ENCODE results near the gene TMED1. TPM values are rescaled to one million over a fixed set of nuclear protein-coding genes. Genes with fewer than 3 reads are reported as not detected.

The TMED1 gene
- total and polyA plus RNA-seq, 9 of the 15 experiments (the other 6 are each of a cell fraction or from before 2014, with no cell fraction given): 0.86 to 30.2 (median 23.5) TPM

GRCh38 chr19:10835754-10836478 lies at the start of gene TMED1 (continued):
- TF ChIP-seq MTA3 (IDR thresholded peaks at IDR 0.05; ENCODE audit: borderline replicate concordance) (no peak), ESRRA (IDR thresholded peaks at IDR 0.05; ENCODE audit: borderline replicate concordance, low read depth) (peak; percentile 40), GTF2E2 (tag; IDR thresholded peaks at IDR 0.05) (no peak), ZNF212 (CRISPR knock-in tag; IDR thresholded peaks at IDR 0.05) (no peak), SLC30A9 (CRISPR knock-in tag; IDR thresholded peaks at IDR 0.05) (no peak), ERF (CRISPR knock-in tag; IDR thresholded peaks at IDR 0.05) (0 out of 2 replicates have a peak, but pooled peaks have one; percentile 10), XRCC4 (IDR thresholded peaks at IDR 0.05; ENCODE audit: extremely low read depth, insufficient read depth, insufficient read length) (no peak), ZNF165 (CRISPR knock-in tag; IDR thresholded peaks at IDR 0.05; ENCODE audit: borderline replicate concordance) (no peak), ZBTB5 (IDR thresholded peaks at IDR 0.05) (no peak), FIP1L1 (IDR thresholded peaks at IDR 0.05; ENCODE audit: low read depth, low read length, poor library complexity, severe bottlenecking) (peak; percentile 87), DPF2 (IDR thresholded peaks at IDR 0.05) (no peak), GTF3C2 (IDR thresholded peaks at IDR 0.05; ENCODE audit: borderline replicate concordance, extremely low read depth, insufficient read length) (no peak), HBP1 (CRISPR knock-in tag; IDR thresholded peaks at IDR 0.05) (no peak), HNRNPK (IDR thresholded peaks at IDR 0.05; ENCODE audit: low read depth, low read length, poor library complexity, severe bottlenecking) (no peak), RFX7 (CRISPR knock-in tag; IDR thresholded peaks at IDR 0.05) (no peak), ZNF23 (CRISPR knock-in tag; IDR thresholded peaks at IDR 0.05) (0 out of 2 replicates have a peak, but pooled peaks have one; percentile 56), NCOR1 (IDR thresholded peaks at IDR 0.05) (no peak), TBP (optimal IDR thresholded peaks at IDR 0.05; ENCODE audit: low read depth, low read length) (peak; percentile 75), HMG20A (CRISPR knock-in tag; conservative IDR thresholded peaks at IDR 0.05) (no peak)

Data from K562 (cell line).